GM18508 (cell line): ENCODE data around the gene CDH16.

Experiments
- ATAC-seq: cut with Tn5 transposase; IDR thresholded peaks from one replicate; pipeline ENCODE4 v1.9.1; 2021; ENCODE audit warnings: moderate number of reproducible peaks; ENCODE audit not compliant: insufficient read depth, unreplicated experiment

CDH16 gene

GRCh38 chr16:66913081-66913480 lies 5.6 kb downstream of the CDH16 start:
- ATAC-seq = no peak

GRCh38 chr16:66911801-66912200 lies 6.9 kb downstream of the CDH16 start:
- ATAC-seq = no peak

DNA sequence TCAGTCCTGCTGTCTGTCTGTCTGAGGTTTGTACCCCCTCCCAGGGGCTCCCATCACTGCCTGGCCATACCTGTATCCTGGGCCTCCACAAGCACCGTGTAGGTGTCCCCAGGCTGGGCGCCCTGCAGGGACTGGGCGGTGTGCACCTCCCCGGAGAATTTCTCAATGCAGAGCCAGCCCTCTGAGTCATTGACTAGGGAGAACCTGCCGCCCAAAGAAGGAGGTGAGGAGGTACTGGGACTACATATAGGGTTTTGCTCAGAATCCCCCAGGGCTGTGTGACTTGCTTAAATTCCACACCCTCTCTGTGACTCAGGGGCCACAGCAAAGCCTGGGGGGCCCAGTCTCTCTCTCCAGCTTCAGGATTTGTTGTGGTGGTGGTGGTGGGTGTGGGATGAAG lies 7.6 kb downstream of the CDH16 start:
- no peak for ATAC-seq

GRCh38 chr16:66910175-66910940 lies 8.3 kb downstream of the CDH16 start:
- ATAC-seq = no peak

- no peak for ATAC-seq
Observed at GRCh38 chr16:66908762-66909559, 9.7 kb downstream of the CDH16 start.

DNA sequence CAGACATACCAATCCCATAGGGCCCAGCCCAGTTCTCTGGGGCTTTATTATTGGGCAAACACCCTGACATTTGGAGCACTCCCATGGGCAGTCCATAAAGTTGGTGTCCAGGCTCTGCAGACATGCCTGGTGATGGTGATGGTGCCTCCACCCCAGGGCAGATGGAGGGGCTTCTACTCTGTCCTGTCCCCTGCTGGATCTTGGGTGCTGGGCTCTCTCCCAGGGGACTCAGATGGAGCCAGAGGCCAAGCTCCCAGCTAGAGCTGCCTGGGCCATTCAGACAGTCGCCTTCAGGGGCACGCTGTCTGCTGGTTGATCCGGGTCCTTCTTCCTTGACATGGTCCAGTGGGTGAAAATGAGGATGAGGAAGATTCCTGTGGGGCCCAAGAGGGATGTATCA lies 10.6 kb downstream of the CDH16 start:
- no peak for ATAC-seq

DNA sequence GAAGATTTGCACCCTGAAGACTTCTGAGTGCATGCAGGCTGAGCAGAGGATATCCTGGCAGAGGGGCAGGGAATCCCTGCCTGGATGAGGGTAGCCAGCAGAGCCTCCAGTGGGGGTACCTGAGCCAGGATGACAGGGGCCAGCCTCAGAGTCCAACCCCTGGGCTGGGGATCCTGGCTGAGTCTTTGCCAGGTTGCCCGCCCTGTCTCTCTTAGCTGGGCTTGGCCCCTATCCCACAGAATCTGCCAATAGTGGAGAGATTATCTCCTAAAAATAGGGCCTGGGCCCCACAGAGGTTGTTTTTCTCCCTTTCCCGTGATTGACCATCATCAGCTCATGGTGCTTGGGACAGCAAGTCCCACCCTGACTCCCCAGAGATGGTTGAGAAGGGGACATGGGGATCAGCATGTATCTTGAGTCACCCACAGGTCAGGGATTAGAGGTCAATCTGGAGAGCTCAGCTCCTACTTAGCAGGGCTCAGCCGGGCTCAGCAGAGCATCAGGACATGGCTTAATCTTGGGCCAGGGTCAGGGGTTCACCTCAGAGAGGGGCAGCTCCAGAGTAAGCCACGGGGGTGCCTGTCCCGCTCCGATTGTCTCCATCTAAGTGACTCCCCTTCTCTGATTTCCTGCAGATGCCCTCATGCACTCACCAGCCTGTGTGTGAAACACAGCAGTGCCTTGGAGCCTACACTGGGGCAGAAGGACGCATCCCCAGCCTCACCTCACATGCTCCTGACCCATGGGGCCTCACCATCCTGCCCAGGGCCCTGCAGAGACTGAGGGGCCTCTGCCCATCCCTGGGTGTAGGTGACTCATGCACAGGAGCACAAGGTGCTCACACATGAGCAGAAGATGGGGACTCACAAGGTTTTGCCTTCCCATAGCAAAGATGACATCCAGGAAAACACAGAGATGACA lies 11.5 kb downstream of the CDH16 start:
- ATAC-seq = no peak

DNA sequence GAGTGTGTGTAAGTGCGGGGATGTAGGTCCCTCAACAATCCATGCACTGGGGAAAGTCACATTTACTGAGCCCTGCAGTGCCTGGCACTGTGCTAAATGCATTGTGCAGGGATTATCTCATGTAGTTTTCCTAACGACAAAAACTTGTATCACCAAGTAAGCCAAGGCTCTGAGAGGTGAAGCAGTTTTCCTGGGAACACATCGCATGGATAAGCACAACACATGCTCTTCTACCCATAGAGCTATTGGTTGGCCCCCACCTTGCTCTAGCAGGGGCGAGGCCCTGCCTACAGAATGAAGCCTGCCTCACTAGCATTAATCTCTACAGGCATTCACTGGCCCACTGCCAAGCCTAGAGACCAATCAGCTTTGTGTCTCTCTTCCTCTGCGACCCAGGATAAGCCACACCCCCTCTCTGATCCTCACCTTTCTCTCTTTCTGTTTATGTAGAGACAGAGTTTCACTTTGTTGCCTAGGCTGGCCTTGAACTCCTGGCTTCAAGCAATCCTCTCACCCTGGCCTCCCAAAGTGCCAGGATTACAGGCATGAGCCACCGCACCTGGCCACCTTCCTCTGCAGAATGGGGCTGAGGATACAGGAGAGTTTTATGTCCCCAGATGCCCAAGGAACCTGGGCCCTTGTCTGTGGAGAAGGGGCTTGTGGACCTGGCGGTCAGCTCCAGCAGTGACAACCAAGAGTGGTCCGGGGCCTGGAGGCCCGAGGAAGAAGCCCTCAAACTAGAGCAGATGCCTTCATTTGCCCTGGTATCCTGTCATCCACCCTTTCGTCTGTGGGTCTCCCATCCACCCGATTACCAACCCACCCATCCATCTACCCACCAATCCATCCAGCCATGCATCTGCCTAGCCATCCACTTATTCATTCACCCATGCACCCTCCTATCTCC lies 12.8 kb downstream of the CDH16 start:
- no peak for ATAC-seq

- ATAC-seq = no peak
Observed at GRCh38 chr16:66904846-66905632, 13.6 kb downstream of the CDH16 start.

GRCh38 chr16:66904428-66904845 lies 14.2 kb downstream of the CDH16 start:
- no peak for ATAC-seq

- ATAC-seq = no peak
Observed at GRCh38 chr16:66903544-66904427, 14.9 kb downstream of the CDH16 start.

- ATAC-seq = no peak
Observed at GRCh38 chr16:66902648-66903543, 15.8 kb downstream of the CDH16 start.

- ATAC-seq = no peak
Observed at GRCh38 chr16:66901626-66902025, 17.1 kb downstream of the CDH16 start.

DNA sequence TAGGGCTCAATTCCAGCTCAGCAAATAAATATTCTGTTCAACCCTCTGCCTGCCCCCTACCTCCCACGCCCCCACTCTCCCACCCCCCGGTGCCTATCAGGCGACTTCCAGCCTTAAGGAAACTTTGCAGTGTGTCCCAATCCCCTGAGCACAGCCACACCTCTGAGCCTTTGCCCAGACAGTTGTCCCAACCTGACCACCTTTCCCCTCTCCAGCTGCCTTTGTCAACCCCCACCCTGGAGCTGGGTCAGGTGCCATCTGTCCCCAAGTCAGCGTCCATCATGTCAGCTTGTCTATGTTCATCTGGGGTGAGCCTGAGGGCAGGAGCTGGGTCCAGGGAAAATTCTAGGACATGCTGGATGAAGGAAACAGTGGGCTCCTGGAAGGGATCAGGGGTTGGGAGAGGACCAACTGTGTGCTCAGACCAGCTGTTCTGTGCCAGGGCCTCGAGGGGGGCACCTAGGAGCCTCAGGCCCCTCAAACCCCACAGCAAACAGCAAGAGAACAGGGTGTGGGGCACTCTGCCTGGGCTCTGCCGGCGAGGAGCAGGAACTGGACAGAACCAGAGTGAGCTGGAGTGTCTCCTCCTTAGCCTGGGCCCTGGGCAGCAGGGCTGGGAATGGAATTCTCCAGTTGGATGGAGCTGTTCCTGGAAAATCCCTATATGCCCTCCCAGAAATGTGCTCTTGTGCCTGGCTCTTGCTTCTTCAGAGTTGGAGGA lies 17.8 kb downstream of the CDH16 start:
- no peak for ATAC-seq

- no peak for ATAC-seq
Observed at GRCh38 chr16:66899945-66900710, 18.6 kb downstream of the CDH16 start.
